Measurements from ENCODE around the gene IL10RB. TPM values are rescaled to one million over a fixed set of nuclear protein-coding genes. Genes with fewer than 3 reads are reported as not detected.

Gene IL10RB
- total RNA-seq, 4 donors from 2014 or later: 20.7 to 28.1 (median 23.4) TPM

DNA sequence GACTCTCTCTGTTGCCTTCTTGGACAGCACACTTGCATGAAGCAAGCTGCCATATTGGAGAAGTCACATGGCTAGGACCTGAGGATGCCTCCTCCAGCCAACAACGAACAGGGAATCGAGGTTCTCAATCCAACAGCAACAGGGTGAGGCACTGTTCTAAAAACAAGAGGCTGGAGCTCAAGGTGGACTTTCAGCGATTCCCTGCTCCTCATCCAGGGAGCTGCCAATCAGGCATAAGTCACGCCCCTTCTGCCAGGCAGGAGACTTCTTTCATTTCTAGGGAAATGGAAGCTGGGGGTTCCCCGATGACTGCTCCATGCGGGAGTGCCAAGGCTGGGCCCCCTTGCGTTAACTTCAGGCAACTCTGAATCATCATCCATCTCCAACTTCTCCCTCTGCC, 35.9 kb downstream of the IL10RB start:
- 75% methylated on average over 7 of the region's 7 CpGs for WGBS
- Histone ChIP-seq H3K9me3 (no peaks in the 10 kb centered on the region), H3K27ac (no peak overlapping the region), H3K4me1 (peaks cover 19% of the 10 kb centered on the region), H3K36me3 (no peaks in the 10 kb centered on the region), H3K27me3 (no peaks in the 10 kb centered on the region), H3K4me3 (no peak overlapping the region)
- TF ChIP-seq EP300 (IDR thresholded peaks at IDR 0.05): no peak
- TF ChIP-seq POLR2A (IDR thresholded peaks at IDR 0.05): no peak
- TF ChIP-seq POLR2AphosphoS5 (IDR thresholded peaks at IDR 0.05): no peak
- no peak for TF ChIP-seq CTCF (IDR thresholded peaks at IDR 0.05)
- no peak for DNase-seq (ENCODE audit: low spot score in 2 of 2)

GRCh38 chr21:33302796-33303195, 36.6 kb downstream of the IL10RB start:
- 88% methylated on average over 7 of the region's 7 CpGs for WGBS
- no peaks in the 10 kb centered on the region for H3K27me3 ChIP-seq

DNA sequence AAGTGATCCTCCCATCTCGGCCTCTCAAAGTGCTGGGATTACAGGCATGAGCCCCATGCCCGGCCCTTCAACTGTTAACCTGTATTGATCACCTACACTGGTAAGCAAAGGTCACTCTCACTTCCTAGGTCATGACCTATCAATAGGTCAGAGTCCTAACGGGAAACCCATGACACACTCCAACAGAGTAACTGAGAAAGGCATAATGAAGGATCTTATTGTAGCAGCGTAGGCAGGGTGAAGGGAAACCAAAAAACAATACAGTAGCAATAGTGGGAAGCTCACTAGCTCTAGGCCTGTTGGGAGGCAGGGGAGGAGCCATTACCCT, 39.1 kb downstream of the IL10RB start:
- Histone ChIP-seq H3K9me3 (no peaks in the 10 kb centered on the region), H3K4me1 (peaks cover 6% of the 10 kb centered on the region), H3K4me3 (no peak overlapping the region), H3K36me3 (no peaks in the 10 kb centered on the region), H3K27me3 (no peaks in the 10 kb centered on the region), H3K27ac (no peak overlapping the region)
- DNase-seq (ENCODE audit: low spot score in 2 of 2): no peak
- WGBS: 97% methylated on average over 4 of the region's 4 CpGs
- no peak for TF ChIP-seq POLR2AphosphoS5 (IDR thresholded peaks at IDR 0.05)
- TF ChIP-seq EP300 (IDR thresholded peaks at IDR 0.05): no peak
- no peak for TF ChIP-seq CTCF (IDR thresholded peaks at IDR 0.05)
- TF ChIP-seq POLR2A (IDR thresholded peaks at IDR 0.05): no peak

More at GRCh38 chr21:33302796-33303195, 36.6 kb downstream of the IL10RB start:
- Histone ChIP-seq H3K9me3 (no peaks in the 10 kb centered on the region), H3K27ac (no peak overlapping the region), H3K36me3 (no peaks in the 10 kb centered on the region), H3K4me1 (peaks cover 19% of the 10 kb centered on the region), H3K4me3 (no peak overlapping the region)
- no peak for DNase-seq (ENCODE audit: low spot score in 2 of 2)
- no peak for TF ChIP-seq EP300 (IDR thresholded peaks at IDR 0.05)
- no peak for TF ChIP-seq POLR2A (IDR thresholded peaks at IDR 0.05)
- TF ChIP-seq POLR2AphosphoS5 (IDR thresholded peaks at IDR 0.05): no peak
- no peak for TF ChIP-seq CTCF (IDR thresholded peaks at IDR 0.05)

DNA sequence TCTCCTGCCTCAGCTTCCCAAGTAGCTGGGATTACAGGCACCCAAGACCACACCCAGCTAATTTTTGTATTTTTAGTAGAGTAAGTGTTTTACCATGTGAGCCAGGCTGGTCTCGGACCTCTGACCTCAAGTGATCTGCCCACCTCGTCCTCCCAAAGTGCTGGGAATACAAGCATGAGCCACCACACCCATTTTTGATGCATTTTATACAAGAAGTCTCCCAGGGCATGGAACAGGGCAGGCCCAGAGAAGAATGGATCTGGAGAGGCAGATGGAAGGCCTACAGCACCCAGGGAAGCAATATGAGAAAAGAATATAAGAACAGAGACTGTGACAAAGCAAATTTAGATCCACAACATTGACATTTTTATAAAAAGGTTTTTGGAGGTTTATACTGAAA, 39.8 kb downstream of the IL10RB start:
- Histone ChIP-seq H3K4me3 (no peak overlapping the region), H3K27me3 (no peaks in the 10 kb centered on the region), H3K36me3 (no peaks in the 10 kb centered on the region), H3K4me1 (peaks cover 6% of the 10 kb centered on the region), H3K9me3 (no peaks in the 10 kb centered on the region), H3K27ac (no peak overlapping the region)
- WGBS: 91% methylated on average over 2 of the region's 2 CpGs
- no peak for DNase-seq (ENCODE audit: low spot score in 2 of 2)
- TF ChIP-seq POLR2AphosphoS5 (IDR thresholded peaks at IDR 0.05) (no peak), CTCF (IDR thresholded peaks at IDR 0.05) (no peak), POLR2A (IDR thresholded peaks at IDR 0.05) (no peak), EP300 (IDR thresholded peaks at IDR 0.05) (no peak)

- no peaks in the 10 kb centered on the region for H3K27me3 ChIP-seq
- WGBS: 33% methylated on average over 6 of the region's 6 CpGs
Measured at GRCh38 chr21:33308586-33309490, 42.7 kb downstream of the IL10RB start.

More at GRCh38 chr21:33308586-33309490, 42.7 kb downstream of the IL10RB start:
- H3K36me3 ChIP-seq: no peaks in the 10 kb centered on the region
- no peak for DNase-seq (ENCODE audit: low spot score in 2 of 2)
- no peak overlapping the region for H3K4me3 ChIP-seq
- no peaks in the 10 kb centered on the region for H3K9me3 ChIP-seq
- no peak overlapping the region for H3K27ac ChIP-seq
- no peak for TF ChIP-seq POLR2A (IDR thresholded peaks at IDR 0.05)
- TF ChIP-seq EP300 (IDR thresholded peaks at IDR 0.05): no peak
- TF ChIP-seq POLR2AphosphoS5 (IDR thresholded peaks at IDR 0.05): no peak
- TF ChIP-seq CTCF (IDR thresholded peaks at IDR 0.05): no peak
- no peaks in the 10 kb centered on the region for H3K4me1 ChIP-seq
